Thyroid gland (tissue), 4 donors: Measurements from ENCODE around the gene ACOT8. TPM values are rescaled to one million over a fixed set of nuclear protein-coding genes. Genes with fewer than 3 reads are reported as not detected.
A peak's percentile ranks its signal among the peaks of the same experiment; 100 is the strongest.

Source experiments
- DNase-seq, 2 donors: peaks; one replicate each; pipeline ENCODE4 v3.0.0-alpha.2; 2019
- H3K27ac ChIP-seq, 3 donors: fragments of 200-600 bp; sonication (generic); 1 replicate in 2 of 3; 2 replicates in 1 of 3; pipeline ENCODE4 v1.5.1; 2016 to 2019; ENCODE audit warnings: mild to moderate bottlenecking in 1 of 3, moderate library complexity in 1 of 3
- H3K27me3 ChIP-seq: fragments of 200-600 bp; sonication (generic); one replicate; pipeline ENCODE4 v1.5.1; 2019
- H3K36me3 ChIP-seq, 2 donors: fragments of 200-600 bp; sonication (generic); one replicate each; pipeline ENCODE4 v1.5.1; 2016 to 2019
- H3K4me1 ChIP-seq, 2 donors: fragments of 200-600 bp; sonication (generic); one replicate each; pipeline ENCODE4 v1.5.1; 2017 to 2019
- H3K4me3 ChIP-seq, 3 donors: fragments of 200-600 bp; sonication (generic); replicated peaks in 1 of 3; 1 replicate in 2 of 3; 2 replicates in 1 of 3; pipeline ENCODE4 v1.5.1; 2016; ENCODE audit warnings: mild to moderate bottlenecking in 1 of 3
- H3K9me3 ChIP-seq: fragments of 200-600 bp; sonication (generic); one replicate; pipeline ENCODE4 v1.5.1; 2017
- CTCF ChIP-seq, 6 experiments: fragments of 200-600 bp in 3 of 6; fragments of 450-650 bp in 3 of 6; sonication (generic) in 3 of 6; IDR thresholded peaks; one replicate each; pipeline ENCODE4 v1.5.1; 2016 to 2019; ENCODE audit warnings: antibody characterized with exemption in 6 of 6, mild to moderate bottlenecking in 2 of 6, inconsistent platforms in 1 of 6, moderate library complexity in 1 of 6
- POLR2A ChIP-seq, 2 donors: fragments of 450-650 bp; IDR thresholded peaks; one replicate each; pipeline ENCODE4 v1.6.1; 2017; ENCODE audit warnings: antibody characterized with exemption in 2 of 2, mild to moderate bottlenecking in 2 of 2, moderate library complexity in 1 of 2
- WGBS, 2 donors: methylation state at CpG; one replicate each; pipeline ENCODE4 v1.1.5; 2017; 5-methylcytosine and 5-hydroxymethylcytosine counted together
- intact Hi-C: fragments of 100-400 bp; cut with DNase I; formaldehyde crosslinking; loops from one replicate; pipeline ENCODE4 v1.15.1; 2023
- total RNA-seq, 4 donors: library from RNA; depleted of rRNA; stranded (reverse); fragments of >200 nt; gene quantifications; one replicate each; pipeline ENCODE4 v1.2.3, GENCODE V29; 2016

Gene ACOT8
- total RNA-seq, 4 donors from 2014 or later, result 36.3 to 73.8 (median 50.6) TPM

GRCh38 chr20:45861221-45862075, 4.3 kb upstream of the ACOT8 start:
- H3K4me1 ChIP-seq, result peaks cover 8 to 10% of the 10 kb centered on the region in 2 donors
- H3K27ac ChIP-seq, result no peak overlapping the region
- no peak for TF ChIP-seq POLR2A (IDR thresholded peaks at IDR 0.05)
- no peak for TF ChIP-seq CTCF (IDR thresholded peaks at IDR 0.05)
- no peaks in the 10 kb centered on the region for H3K27me3 ChIP-seq
- H3K4me3 ChIP-seq, result no peak overlapping the region
- DNase-seq, result peak in 1 of 2 donors; percentile 37
- WGBS, 2 donors, result 86 to 88% methylated on average over 7 of the region's 7 CpGs
- no peaks in the 10 kb centered on the region for H3K36me3 ChIP-seq
- no peaks in the 10 kb centered on the region for H3K9me3 ChIP-seq
- intact Hi-C loops, result no loop called here

GRCh38 chr20:45860560-45861220, 3.5 kb upstream of the ACOT8 start:
- WGBS, 2 donors, result 74 to 81% methylated on average over 7 of the region's 7 CpGs
- no peak for TF ChIP-seq POLR2A (IDR thresholded peaks at IDR 0.05)
- TF ChIP-seq CTCF (IDR thresholded peaks at IDR 0.05), result no peak

DNA sequence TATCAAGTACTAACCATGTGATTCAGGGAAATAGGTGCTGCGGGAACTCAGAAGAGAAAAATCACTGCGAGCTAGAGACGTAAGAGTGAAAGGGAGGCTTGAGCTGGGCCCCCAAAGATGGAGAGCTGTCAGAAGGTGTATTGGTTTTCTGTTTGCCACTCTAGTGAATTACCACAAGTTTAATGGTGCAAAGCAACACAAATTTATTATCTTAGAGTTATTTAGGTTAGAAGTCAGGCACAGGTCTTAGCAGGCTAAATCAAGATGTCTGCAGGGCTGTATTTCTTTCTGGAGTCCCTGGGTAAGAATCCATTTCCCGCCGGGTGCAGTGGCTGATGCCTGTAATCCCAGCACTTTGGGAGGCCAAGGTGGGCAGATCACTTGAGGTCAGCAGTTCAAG, 2.7 kb upstream of the ACOT8 start:
- H3K9me3 ChIP-seq, result no peaks in the 10 kb centered on the region
- no peak for DNase-seq
- no peaks in the 10 kb centered on the region for H3K27me3 ChIP-seq
- no peak overlapping the region for H3K27ac ChIP-seq
- intact Hi-C loops, result no loop called here
- H3K4me3 ChIP-seq, result no peak overlapping the region
- peaks cover 18 to 26% of the 10 kb centered on the region in 2 donors for H3K4me1 ChIP-seq
- TF ChIP-seq CTCF (IDR thresholded peaks at IDR 0.05) (no peak), POLR2A (IDR thresholded peaks at IDR 0.05) (no peak)
- 94 to 97% methylated on average over 5 of the region's 5 CpGs for WGBS, 2 donors
- H3K36me3 ChIP-seq, result no peaks in the 10 kb centered on the region

More at GRCh38 chr20:45860560-45861220, 3.5 kb upstream of the ACOT8 start:
- H3K9me3 ChIP-seq, result no peaks in the 10 kb centered on the region
- DNase-seq, result peak in 1 of 2 donors; percentile 29
- no peak overlapping the region for H3K27ac ChIP-seq
- no peaks in the 10 kb centered on the region for H3K27me3 ChIP-seq
- H3K4me3 ChIP-seq, result no peak overlapping the region
- intact Hi-C loops, result no loop called here
- H3K36me3 ChIP-seq, result no peaks in the 10 kb centered on the region
- H3K4me1 ChIP-seq, result peaks cover 16 to 18% of the 10 kb centered on the region in 2 donors

- DNase-seq, result no peak
- 17 to 30% methylated on average over 1 to 13 of the region's 13 CpGs for WGBS, 2 donors
- Histone ChIP-seq H3K27me3 (no peaks in the 10 kb centered on the region), H3K4me3 (peak overlapping the region in 2 of 3 donors; percentile 33 to 45), H3K27ac (peak overlapping the region in 2 of 3 donors; percentile 74 to 80), H3K4me1 (peaks cover 18 to 29% of the 10 kb centered on the region in 2 donors), H3K9me3 (no peaks in the 10 kb centered on the region), H3K36me3 (no peaks in the 10 kb centered on the region)
- intact Hi-C loops, result no loop called here
- TF ChIP-seq POLR2A (IDR thresholded peaks at IDR 0.05) (no peak), CTCF (IDR thresholded peaks at IDR 0.05) (no peak)
Observed at GRCh38 chr20:45857882-45858216, 657 bp upstream of the ACOT8 start.

- WGBS, 2 donors, result 85 to 88% methylated on average over 2 of the region's 2 CpGs
- intact Hi-C loops, result no loop called here
- no peak for DNase-seq
Observed at GRCh38 chr20:45853484-45853883, 3.7 kb downstream of the ACOT8 start.

More at GRCh38 chr20:45853484-45853883, 3.7 kb downstream of the ACOT8 start:
- Histone ChIP-seq H3K4me3 (no peak overlapping the region), H3K36me3 (peaks cover 0 to under 1% of the 10 kb centered on the region in 2 donors), H3K9me3 (no peaks in the 10 kb centered on the region), H3K27ac (no peak overlapping the region), H3K4me1 (peaks cover 18 to 29% of the 10 kb centered on the region in 2 donors), H3K27me3 (no peaks in the 10 kb centered on the region)
- TF ChIP-seq CTCF (IDR thresholded peaks at IDR 0.05), result no peak
